RWPE1 (cell line): ENCODE results near the gene CD44.

ENCODE experiments used
- CTCF ChIA-PET: fragments of 350-600 bp; sonication (Branson Sonifier 250); formaldehyde crosslinking; extraction: SDS; loops from one replicate; lab custom pipeline; 2021; lab: Yijun Ruan, JAX
- POLR2A ChIA-PET: fragments of 400-600 bp; formaldehyde crosslinking; extraction: SDS; loops from one replicate; lab custom pipeline; 2020; ENCODE audit warnings: antibody characterized with exemption; ENCODE audit not compliant: low non-redundant PET; lab: Yijun Ruan, JAX
- DNase-seq: peaks from one replicate; pipeline ENCODE4 v3.0.0; 2012; ENCODE audit warnings: low spot score
- H3K27ac ChIP-seq: fragments of 450-650 bp; 2 replicates; pipeline ENCODE4 v1.5.1; 2017
- TF ChIP-seq, protein P1 (sequence below): fragments of 450-650 bp; conservative IDR thresholded peaks from 2 replicates; pipeline ENCODE4 v1.5.1; 2017; ENCODE audit warnings: low read depth, mild to moderate bottlenecking

Gene CD44

GRCh38 chr11:35214792-35215193, 75.8 kb downstream of the CD44 start:
- TF ChIP-seq, protein P1, sequence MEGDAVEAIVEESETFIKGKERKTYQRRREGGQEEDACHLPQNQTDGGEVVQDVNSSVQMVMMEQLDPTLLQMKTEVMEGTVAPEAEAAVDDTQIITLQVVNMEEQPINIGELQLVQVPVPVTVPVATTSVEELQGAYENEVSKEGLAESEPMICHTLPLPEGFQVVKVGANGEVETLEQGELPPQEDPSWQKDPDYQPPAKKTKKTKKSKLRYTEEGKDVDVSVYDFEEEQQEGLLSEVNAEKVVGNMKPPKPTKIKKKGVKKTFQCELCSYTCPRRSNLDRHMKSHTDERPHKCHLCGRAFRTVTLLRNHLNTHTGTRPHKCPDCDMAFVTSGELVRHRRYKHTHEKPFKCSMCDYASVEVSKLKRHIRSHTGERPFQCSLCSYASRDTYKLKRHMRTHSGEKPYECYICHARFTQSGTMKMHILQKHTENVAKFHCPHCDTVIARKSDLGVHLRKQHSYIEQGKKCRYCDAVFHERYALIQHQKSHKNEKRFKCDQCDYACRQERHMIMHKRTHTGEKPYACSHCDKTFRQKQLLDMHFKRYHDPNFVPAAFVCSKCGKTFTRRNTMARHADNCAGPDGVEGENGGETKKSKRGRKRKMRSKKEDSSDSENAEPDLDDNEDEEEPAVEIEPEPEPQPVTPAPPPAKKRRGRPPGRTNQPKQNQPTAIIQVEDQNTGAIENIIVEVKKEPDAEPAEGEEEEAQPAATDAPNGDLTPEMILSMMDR = no peak
- ChIA-PET POLR2A (no interaction called here), CTCF (interaction anchor here (0.8 kb wide), 1 partner anchor 1130 kb away, joined by 3 read pairs; no protein-coding TSS in a partner anchor)
- peak; percentile 5 for DNase-seq
- H3K27ac ChIP-seq = no peak overlapping the region

GRCh38 chr11:35215945-35216344, 77.0 kb downstream of the CD44 start:
- no peak for DNase-seq
- POLR2A ChIA-PET = no interaction called here
- TF ChIP-seq, protein P1 = no peak
- H3K27ac ChIP-seq = no peak overlapping the region
- CTCF ChIA-PET = interaction anchor here (0.7 kb wide), 1 partner anchor 277 kb away, joined by 7 read pairs; no protein-coding TSS in a partner anchor

DNA sequence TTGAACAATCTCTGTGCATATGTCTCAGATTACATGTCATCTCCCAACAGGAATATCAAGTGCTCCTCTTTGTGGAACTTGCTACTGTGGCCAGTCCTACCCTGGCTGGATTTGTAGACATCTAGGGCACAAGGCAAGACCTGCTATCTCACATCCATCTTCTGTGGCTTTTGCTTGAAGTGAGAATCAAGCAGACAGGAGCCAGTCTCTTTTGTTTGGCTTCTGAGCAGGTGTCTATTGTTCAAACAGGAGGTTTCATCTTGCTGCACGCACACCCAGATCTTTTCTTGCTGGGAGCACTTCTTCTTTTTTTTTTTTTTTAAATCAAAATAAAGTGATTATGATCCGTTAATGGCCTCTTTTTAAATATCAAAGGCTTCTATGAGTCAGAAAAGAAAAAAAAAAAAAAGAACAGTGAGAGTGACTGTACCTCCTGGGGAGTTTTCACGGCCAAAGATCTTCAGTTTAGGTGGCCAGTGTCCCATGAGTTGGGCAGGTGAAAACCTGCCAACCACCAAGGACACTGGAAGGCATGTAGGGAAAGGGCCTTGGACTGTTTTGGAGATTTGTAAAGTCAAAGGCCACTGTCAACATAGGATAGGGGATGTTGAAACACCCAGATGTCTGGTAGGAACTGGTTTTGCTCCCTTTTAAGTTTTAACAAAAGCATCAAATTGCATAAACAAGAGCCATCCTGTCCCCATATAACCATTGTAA, 78.1 kb downstream of the CD44 start:
- CTCF ChIA-PET = no interaction called here
- POLR2A ChIA-PET = no interaction called here
- TF ChIP-seq, protein P1 = no peak
- no peak overlapping the region for H3K27ac ChIP-seq
- no peak for DNase-seq

DNA sequence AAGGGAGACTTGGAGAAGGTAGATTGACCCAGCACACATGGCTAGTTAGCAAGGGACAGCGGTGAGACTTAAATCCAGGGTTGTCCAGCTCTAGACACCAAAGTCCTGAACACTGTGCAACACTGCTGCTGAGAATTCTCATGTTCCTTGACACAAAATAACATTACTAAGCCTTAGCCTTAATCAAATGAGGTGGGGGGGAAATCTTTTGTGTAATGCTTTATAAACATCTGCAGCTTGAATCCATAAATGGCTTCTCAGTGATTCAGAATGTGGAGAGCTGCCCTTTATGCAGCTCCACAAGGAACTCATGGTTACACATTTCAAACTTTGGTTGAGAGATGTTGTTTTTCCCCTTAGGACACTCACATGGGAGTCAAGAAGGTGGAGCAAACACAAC, 80.0 kb downstream of the CD44 start:
- TF ChIP-seq, protein P1 = no peak
- no peak overlapping the region for H3K27ac ChIP-seq
- ChIA-PET POLR2A (no interaction called here), CTCF (no interaction called here)
- DNase-seq = no peak

- CTCF ChIA-PET = no interaction called here
- no peak overlapping the region for H3K27ac ChIP-seq
- TF ChIP-seq, protein P1 = no peak
- DNase-seq = no peak
- POLR2A ChIA-PET = no interaction called here
These were observed 84.4 kb downstream of the CD44 start for GRCh38 chr11:35223371-35223796.

DNA sequence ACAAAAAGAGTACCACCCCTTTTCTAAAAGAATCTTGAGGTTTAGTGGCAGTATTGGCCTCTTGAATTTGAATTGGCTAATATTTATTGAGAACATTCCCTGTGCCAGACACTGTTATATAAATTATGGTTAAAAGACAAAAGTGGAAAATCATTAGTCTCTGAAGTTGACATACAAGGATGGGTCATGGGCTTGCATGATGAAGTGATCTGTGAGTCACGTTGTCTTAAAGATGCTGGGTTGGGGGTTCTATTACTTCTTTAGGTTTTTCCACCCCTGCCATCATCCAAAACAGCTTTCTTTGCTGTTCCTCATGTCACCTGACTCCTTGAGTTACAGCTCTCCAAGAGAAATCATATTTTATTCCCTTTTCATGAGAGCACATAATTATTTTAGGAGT, 85.0 kb downstream of the CD44 start:
- TF ChIP-seq, protein P1 = no peak
- no peak overlapping the region for H3K27ac ChIP-seq
- no peak for DNase-seq
- ChIA-PET CTCF (interaction anchor here (0.6 kb wide), 1 partner anchor 491 kb away, joined by 3 read pairs; no protein-coding TSS in a partner anchor), POLR2A (no interaction called here)
